ENCODE measurements around the gene YWHAQ.
"Not testable (repeated sequence)": the region's sequence is repeated elsewhere in the genome, so short reads cannot be mapped to it uniquely, and the experiment has no call there.

The YWHAQ gene

DNA sequence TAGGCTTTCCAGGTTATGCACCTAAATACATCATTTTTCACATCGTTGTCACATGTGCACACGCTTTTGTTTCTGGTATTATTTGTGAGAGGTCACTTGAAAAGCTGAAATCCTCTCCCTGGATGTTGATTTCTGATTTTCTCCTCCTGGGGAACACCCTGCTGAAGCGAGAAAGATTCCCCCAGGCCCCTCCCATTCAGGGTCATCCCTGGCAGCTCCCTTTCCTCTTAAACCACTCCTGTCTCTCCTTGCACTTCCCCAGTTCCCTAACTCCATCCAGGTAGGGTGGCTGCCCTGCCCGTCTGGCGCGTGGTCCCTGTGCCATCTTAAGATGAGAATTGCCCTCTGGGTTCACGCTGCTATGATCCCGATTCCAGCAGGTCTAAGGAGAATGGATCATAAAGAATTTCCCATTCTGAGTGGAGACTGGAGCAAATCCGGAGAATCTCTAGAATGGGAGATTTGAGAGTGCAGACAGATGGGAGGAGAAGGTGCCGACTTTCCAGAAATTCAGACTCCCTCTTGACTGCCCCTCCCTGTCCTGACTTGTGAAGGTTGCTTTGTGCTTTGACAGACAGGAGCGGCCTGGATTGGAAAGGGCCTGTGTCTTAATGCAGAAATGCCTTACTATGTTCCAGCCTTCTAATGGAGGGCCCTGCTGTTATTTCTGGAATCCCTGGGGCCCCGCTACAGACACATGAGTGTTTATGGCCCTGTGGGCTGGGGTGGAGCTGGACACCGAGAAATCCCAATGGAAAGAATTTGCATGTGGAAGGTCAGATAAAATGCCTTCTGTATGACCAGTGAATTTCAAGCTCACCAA, 1.3 kb upstream of the YWHAQ start:
- DNase-seq, result peak in 1 of 3 donors; percentile 20

DNA sequence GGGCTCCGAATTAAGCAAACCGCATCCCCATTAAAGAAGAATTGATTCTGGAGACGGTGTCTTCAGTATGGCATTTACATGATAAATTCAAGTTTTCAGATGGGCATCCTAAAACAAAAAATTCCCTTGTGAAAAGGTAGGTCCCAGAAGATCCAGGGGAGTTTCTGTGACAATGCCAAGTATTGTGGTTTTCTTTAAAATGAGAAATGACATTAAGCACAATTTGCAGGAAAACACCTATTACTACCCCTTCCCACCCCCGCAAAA, 689 bp upstream of the YWHAQ start:
- DNase-seq, result peak; percentile 31 to 47 (median 31)

DNA sequence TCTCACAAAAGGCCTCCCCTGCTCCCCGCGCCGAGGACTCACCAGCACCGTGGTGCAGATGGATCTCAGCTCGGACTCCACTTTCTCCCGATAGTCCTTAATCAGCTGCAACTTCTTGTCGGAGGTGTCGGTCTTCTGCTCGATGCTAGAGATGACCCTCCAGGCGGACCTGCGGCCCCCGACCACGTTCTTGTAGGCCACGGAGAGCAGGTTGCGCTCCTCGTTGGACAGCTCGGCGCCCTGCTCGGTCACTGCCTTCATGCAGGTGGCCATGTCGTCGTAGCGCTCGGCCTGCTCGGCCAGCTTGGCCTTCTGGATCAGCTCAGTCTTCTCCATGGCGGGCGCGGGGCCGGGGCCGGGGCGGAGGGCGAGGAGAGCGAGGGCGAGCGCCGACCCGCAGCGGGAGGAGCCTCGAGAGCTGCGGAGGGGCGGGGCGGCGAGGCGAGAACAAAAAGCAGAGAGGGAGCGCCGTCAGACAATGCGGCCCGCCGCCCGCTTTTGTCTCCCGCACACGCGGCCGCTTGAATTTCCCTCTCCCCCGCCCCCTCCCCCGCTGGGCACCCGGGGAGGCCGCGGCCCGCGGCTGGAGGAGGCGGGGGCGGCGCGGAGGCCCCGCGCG, 571 bp downstream of the YWHAQ start:
- DNase-seq, result peak; percentile 74 to 90 (median 81)

DNA sequence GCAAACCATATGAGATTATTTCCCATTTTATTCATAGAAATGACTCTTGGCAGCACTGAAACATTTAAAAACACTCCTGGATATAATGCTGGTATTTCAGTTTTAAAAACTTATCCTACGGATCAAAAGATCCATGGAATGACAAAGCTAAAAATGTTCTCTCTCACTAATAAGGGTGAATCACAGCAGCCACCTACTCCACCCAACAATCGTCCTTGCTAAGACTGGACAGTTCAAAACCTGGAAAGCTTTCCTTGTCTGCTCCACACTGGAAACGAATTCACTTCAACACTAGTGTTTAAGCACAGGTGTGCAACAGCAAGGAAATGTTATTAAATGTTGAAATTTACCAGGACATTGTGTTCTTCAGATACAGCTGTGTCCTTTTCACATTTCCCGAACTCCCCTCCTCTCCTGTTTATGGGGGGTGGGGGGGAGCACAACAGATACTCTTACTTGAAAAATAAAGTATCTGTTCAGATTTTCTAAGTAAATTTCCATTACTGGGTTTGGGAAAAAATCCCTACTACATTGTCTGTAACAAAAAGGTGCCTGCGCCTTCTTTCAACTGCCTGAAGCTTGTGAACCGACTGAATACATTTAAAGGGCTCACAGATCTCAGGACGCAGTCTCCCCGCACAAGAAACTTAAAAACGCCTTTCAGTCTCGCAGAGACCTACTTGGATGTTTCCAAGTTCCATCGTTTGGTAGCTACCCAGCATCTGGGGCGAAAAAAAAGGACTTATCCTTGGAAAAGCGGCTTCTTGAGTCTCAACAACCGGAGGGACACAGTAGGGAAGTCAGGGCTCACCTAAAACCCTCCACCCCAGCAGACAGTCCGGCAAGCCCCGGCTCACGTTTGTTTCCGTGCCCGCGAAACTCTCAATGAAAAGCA, 1.3 kb downstream of the YWHAQ start:
- peak; percentile 29 to 47 (median 42) for DNase-seq

DNA sequence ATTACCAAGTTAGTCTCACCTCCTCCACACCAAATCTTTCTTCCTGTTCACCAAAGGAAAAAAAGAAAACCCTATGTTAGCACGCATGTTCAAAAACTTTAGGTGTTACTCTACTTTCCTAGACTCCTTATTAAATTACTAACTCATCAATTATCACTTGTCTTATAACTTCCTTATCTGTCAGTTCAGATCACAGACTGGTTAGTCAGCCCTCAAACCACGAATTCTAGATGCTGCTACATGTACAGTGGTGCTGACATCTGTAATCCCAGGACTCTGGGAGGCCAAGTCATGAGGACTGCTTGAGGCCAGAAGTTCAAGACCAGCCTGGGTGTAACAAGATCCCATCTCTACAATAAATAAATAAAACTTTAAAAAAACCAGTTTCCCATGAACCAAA, 3.5 kb downstream of the YWHAQ start:
- DNase-seq, result peak; percentile 38 to 55 (median 53)

DNA sequence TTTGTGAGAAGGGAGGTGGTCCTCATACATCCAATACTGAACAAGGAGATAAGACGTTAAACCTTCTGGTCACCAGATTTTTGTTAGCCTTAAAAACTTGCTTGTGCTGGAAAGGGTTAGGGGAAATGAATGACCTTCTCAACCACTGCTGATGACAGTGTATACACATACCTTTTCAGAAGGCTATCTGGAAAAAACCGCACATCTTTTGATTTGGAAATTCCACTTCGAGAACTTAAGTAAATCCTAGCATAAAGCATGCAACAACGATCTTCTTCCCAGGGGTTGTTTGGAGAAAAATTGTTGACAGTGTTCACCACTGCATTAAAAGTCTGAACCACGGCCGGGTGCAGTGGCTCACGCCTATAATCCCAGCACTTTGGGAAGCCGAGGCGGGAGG, 7.6 kb downstream of the YWHAQ start:
- DNase-seq, result no peak

DNA sequence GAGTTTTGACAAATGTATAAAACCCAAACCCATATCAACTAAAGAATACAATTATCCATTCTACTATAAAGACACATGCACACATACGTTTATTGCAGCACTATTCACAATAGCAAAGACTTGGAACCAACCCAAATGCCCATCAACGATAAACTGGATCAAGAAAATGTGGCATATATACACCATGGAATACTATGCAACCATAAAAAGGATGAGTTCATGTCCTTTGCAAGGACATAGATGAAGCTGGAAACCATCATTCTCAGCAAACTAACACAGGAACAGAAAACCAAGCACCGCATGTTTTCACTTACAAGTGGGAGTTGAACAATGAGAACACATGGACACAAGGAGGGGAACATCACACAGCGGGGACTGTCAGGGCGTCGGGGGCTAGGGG, 9.1 kb downstream of the YWHAQ start:
- not testable (repeated sequence) for DNase-seq

DNA sequence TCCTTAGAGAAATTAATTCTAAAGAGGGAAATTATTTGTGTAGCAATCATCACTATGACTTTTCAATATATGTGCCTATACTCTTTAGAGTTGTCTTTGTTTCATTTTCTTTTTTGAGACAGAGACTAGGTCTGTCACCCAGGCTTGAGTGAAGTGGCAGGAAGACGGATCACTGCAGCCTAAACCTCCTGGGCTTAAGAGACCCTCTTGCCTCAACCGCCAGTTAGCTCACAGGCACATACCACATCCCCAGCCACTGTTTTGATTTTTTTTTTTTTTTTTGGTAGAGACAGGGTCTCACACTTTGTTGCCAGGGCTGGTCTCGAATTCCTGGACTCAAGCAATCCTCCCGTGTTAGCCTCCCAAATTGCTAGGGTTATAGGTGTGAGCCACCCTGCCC, 12.4 kb downstream of the YWHAQ start:
- peak in 1 of 3 donors; percentile 28 for DNase-seq

DNA sequence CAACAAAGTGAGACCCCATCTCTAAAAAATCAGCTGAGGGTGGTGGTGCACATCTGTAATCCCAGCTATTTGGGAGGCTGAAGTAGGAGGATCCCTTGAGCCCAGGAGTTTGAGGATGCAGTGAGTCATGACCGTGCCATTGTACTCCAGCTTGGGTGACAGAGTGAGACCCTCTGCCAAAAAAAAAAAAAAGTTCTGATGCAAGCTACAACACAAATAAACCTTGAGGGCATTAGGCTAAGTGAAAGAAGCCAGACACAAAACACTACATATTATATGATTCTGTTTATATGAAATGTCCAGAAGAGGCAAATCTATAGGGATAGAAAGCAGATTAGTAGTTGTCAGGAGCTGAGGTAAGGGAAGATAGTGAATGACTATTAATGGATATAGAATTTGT, 13.0 kb downstream of the YWHAQ start:
- no peak for DNase-seq

DNA sequence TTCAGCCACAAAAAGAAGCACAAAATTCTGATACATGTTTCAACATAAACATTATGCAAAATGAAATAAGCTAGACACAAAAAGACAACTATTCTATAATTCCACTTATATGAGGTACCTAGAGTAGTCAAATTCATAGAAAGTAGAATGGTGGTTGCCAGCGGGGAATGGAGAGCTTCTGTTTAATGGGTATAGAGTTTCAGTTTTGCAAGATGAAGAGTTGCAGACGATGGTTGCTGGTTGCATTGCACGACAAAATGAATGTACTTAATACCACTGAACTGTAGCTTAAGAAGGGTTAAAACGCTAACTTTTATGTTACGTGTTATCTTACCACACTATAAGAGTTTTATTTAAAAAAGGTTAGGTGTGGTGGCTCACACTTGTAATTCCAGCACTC, 13.5 kb downstream of the YWHAQ start:
- DNase-seq, result no peak

DNA sequence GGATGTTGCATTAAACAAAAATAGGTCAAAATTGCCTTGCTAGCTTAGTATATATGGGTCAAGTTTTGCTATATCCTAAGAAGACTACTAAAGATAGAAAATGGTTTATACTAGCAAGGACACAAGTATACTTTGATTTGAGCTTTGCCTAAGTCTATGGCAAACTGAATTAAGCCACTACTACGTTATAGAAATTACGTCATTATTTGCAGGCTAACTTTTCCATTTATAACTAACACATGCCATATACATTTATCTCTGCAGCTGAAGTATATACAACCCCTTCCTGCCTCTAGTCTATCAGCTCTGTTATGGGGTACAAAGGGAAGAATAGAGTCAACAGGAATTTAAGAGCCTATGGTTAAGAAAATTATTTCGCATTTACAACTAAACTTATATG, 16.2 kb downstream of the YWHAQ start:
- no peak for DNase-seq

DNA sequence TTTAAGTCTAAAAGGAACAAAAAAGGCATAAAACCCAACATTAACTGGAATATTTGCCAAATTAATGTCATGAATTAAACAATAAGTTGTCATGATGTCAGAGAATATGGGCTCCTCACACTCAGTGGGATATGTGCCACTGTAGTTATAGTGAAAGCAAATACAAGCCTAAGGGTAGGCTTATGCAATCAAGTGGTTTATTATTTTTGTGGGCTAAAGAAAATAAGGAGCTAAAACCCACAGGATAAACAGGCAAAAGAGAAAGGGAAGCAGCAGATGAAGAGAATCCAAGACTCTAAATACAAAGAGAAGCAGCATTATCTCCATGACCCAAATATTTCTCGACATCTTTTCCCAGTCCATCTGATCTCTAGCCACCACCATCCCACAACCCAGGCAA, 17.5 kb downstream of the YWHAQ start:
- peak in 2 of 3 donors; percentile 21 to 40 for DNase-seq

DNA sequence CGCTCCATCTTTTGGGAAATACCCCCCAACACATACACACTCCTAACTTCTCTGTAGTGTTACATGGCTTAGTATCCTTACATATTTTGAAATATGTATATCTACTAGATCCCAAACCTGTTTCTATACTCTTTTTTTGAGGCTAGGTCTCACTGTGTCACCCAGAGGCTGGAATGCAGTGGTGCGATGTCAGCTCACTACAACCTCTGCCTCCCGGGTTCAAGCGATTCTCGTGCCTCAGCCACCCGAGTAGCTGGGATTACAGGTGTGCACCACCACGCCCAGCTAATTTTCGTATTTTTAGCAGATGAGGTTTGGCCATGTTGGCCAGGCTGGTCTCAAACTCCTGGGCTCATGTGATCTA, 19.3 kb downstream of the YWHAQ start:
- not testable (repeated sequence) for DNase-seq

DNA sequence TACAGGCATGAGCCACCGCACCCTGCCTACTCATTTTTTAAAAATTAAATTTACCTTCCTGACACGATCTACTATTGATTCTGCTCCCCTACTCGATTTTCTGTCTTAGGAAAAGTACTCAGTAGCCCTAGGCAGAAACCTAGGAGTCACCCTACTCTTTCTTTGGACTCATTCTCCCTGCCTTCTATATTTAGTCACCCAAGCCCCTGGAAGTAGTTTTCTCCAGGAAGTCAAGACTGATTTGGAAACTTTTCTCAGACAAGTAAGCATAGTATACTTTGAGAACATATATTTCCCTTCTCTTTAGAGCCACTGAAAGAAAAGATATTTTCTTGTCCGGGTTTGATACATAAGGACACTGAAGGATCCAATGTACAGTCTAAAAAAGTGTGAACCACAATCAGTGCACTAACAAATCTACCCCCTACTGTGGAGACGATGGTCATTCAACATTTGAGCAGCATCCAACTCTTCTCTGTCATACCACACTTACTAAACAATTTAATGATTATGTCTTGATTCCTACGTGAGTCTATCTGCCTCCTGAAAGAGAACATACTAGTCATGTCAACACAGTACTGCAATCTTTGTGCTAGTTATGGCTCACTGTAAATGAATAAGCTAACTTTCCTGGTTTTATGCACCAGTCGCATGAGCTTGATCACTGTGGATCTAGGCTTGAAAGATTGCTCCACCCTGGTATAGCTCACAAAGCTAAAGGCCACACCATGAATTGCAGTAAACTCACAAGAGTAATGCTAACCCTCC, 19.8 kb downstream of the YWHAQ start:
- DNase-seq, result no peak

DNA sequence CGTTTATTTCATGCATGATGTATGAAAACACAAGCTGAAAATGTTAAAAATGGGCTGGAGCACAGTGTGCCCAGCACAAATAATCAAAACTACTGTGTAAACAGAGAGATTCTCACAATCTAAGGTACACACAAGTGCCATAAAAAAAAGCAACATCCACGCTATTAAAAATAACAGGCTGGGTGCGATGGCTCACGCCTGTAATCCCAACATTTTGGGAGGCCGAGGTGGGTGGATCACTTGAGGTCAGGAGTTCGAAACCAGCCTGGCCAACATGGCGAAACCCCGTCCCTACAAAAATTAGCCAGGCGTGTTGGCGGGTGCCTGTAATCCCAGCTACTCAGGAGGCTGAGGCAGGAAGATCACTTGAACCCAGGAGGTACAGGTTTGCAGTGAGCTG, 22.3 kb downstream of the YWHAQ start:
- DNase-seq, result not testable (repeated sequence)

DNA sequence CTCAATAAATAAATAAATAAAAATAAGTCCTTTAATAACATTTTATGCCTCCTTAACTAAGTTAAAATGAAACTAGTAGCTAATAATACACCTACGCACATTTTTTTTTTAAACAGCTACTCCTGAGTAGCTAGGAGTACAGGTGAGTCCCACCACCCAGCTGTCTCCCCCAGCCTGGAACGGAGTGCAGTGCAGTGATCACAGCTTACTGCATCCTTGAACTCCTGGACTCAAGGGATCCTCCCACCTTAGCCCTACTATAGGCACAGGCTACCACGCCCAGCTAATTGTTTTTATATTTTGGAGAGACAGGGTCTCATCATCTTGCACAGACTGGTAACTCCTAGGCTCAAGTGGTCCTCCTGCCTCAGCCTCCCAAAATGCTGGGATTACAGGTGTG, 28.4 kb downstream of the YWHAQ start:
- no peak for DNase-seq

DNA sequence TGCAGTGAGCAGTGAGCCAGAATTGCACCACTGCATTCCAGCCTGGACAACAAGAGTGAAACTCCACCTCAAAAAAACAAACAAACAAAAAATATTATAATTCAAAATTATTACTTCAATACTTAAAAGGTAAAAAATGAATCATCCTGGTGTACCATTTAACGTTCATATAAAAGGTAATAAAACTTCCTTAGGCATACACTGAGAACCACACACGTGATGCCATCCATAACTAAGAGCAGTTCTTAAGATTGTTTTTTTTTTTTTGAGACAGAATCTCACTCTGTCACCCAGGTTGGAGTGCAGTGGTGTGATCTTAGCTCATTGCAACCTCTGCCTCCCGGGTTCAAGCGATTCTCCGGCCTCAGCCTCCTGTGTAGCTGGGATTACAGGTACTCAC, 29.4 kb downstream of the YWHAQ start:
- no peak for DNase-seq

DNA sequence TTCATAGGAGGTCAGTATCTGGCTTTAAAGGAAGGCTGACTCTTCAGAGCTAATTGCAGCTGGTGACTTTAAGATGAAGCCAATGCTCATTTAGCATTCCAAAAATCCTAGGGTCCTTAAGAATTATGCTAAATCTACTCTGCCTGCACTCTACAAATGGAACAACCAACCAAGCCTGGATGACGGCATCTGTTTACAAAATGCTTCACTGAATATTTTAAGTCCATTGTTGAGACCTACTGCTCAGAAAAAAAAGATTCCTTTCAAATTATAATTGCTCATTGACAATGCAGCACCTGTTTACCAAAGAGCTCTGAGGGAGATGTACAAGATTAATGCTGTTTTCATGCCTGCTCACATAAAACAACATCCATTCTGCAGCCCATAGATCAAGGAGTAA, 31.4 kb downstream of the YWHAQ start:
- no peak for DNase-seq

DNA sequence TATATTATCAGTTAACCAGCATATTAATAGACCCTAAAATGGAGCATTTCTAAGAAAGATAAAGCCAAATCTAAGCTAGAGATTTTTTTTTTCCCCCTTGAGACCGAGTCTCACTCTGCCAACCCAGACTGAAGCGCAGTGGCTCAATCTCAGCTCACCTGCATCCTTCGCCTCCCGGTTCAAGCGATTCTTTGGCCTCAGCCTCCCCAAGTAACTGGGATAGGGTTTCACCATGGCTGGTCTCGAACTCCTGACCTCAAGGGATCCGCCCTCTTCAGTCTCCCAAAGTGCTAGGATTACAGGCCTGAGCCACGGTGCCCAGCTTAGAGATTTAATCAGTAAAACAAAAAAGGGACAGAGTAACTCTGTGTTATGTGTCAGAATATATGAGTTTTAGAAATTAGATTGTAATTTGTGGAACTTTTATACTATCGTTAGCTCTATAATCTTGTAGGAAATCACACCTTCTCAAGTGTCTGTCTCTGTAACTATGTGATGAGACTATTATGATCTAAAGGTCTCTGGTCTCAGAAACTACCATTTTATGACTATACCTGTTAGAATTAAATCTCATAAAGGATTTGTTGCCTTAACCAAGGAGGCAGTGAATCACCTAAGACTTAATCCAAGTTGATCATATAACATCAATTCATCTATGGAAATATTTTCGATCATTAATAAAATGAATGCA, 34.0 kb downstream of the YWHAQ start:
- no peak for DNase-seq

DNA sequence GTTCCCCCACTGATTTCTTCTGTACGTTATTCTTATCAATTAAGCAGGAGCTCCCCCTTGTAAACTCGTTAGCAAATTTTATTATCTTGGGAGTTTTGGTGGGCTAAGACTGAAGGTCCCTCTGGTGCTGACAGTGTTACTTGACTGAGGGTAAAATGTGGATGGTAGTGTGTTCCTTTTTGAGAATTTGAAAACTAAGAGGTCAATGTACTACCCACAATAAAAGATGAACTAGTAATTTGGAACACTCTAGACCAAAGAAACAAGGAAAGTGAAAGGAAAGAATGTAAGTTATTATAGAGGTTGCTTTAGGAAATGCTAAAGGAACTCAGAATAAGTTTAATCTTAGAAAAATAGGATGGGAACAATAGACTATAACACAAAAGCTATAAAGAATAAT, 35.1 kb downstream of the YWHAQ start:
- no peak for DNase-seq

DNA sequence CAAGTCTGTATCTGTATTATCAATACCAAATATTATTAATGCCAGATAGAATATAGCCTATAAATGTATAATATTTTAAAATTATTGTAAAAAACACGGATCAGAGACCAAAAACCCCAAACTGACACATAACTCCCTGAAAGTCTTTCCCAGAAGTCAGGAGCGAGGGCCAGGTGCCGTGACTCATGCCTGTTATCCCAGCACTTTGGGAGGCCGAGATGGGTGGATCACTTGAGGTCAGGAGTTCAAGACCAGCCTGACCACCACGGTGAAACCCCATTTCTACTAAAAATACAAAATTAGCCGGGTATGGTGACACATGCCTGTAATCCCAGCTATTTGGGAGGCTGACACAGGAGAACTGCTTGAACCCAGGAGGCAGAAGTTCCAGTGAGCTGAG, 35.5 kb downstream of the YWHAQ start:
- not testable (repeated sequence) for DNase-seq

DNA sequence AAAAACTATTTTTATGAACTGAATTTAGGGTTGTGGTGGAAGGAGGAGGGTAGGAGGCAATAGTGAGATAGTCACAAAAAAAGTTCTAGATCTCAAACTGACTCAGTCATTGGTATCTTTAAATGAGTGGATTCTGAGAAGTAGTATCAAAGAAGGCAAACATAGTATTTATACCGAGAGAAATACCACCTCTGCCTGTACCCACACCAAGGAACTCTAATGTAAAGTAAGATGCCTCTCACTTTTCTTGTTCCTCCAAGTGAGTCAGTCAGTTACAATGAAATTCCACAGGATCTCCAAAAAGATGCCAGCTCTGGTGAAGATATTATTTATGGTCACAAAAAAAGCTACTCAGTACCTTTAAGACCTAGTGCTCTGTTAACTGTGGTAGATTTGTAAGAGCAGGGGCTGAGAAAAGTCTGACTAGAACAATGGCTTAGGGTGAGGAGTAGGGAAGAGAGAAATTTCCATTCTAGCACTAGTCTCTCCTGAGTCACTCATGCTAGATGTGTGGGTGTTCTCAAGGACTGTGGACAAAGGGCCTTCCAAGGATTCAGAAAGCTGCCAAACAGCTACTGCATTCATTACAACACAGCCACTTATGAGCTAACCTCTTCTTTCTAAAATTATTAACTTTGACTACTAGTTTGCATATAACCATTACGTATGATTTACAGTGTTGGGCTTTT, 36.3 kb downstream of the YWHAQ start:
- DNase-seq, result peak; percentile 85 to 96 (median 95)
